Measurements from ENCODE around the gene TIGAR. TPM values are rescaled to one million over a fixed set of nuclear protein-coding genes. Genes with fewer than 3 reads are reported as not detected.

TIGAR gene
- total and polyA plus RNA-seq, 4 donors = 0.56 to 3.3 (median 2.0) TPM

DNA sequence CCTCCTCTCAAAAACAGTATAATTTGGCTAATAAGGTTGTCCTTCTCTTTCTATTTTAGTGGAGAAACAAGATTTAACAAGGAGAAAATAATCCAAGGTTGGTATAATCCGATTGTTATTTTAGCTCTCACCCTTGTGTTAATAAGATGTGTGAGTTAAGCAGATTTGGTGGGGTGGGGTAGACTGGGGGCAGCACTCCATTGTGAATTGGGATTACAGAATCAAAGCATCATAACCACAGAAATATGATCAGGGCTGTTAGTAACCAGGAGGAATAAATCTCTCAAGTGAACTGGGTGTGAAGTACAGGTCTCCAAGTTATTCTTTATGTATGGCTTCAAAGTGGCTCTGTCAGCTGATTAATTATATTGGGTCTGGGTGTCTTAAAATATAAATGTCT, 10.2 kb downstream of the TIGAR start:
- 75% methylated on average over 1 of the region's 1 CpG for WGBS
- H3K27me3 ChIP-seq (ENCODE audit: control insufficient read depth in 4 of 4, insufficient read depth in 4 of 4, low read length in 3 of 4) = no peaks in the 10 kb centered on the region
- no peaks in the 10 kb centered on the region for H3K36me3 ChIP-seq (ENCODE audit: control insufficient read depth in 4 of 4, insufficient read depth in 3 of 4, low read depth in 1 of 4, low read length in 3 of 4)
- H3K4me3 ChIP-seq (ENCODE audit: low read depth in 1 of 3, low read length in 3 of 3) = no peak overlapping the region
- no peak overlapping the region for H3K9ac ChIP-seq (ENCODE audit: low read depth in 1 of 2, low read length in 2 of 2)
- TF ChIP-seq, protein P1, sequence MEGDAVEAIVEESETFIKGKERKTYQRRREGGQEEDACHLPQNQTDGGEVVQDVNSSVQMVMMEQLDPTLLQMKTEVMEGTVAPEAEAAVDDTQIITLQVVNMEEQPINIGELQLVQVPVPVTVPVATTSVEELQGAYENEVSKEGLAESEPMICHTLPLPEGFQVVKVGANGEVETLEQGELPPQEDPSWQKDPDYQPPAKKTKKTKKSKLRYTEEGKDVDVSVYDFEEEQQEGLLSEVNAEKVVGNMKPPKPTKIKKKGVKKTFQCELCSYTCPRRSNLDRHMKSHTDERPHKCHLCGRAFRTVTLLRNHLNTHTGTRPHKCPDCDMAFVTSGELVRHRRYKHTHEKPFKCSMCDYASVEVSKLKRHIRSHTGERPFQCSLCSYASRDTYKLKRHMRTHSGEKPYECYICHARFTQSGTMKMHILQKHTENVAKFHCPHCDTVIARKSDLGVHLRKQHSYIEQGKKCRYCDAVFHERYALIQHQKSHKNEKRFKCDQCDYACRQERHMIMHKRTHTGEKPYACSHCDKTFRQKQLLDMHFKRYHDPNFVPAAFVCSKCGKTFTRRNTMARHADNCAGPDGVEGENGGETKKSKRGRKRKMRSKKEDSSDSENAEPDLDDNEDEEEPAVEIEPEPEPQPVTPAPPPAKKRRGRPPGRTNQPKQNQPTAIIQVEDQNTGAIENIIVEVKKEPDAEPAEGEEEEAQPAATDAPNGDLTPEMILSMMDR (IDR thresholded peaks at IDR 0.05; ENCODE audit: low read depth, low read length, missing input control) = no peak
- TF ChIP-seq, protein P2, sequence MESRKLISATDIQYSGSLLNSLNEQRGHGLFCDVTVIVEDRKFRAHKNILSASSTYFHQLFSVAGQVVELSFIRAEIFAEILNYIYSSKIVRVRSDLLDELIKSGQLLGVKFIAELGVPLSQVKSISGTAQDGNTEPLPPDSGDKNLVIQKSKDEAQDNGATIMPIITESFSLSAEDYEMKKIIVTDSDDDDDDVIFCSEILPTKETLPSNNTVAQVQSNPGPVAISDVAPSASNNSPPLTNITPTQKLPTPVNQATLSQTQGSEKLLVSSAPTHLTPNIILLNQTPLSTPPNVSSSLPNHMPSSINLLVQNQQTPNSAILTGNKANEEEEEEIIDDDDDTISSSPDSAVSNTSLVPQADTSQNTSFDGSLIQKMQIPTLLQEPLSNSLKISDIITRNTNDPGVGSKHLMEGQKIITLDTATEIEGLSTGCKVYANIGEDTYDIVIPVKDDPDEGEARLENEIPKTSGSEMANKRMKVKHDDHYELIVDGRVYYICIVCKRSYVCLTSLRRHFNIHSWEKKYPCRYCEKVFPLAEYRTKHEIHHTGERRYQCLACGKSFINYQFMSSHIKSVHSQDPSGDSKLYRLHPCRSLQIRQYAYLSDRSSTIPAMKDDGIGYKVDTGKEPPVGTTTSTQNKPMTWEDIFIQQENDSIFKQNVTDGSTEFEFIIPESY (IDR thresholded peaks at IDR 0.05) = no peak
- TF ChIP-seq HNF4A (conservative IDR thresholded peaks at IDR 0.05) (no peak), GABPA (IDR thresholded peaks at IDR 0.05 in 1 of 2, conservative IDR thresholded peaks at IDR 0.05 in 1 of 2) (no peak), FOXA2 (IDR thresholded peaks at IDR 0.05) (no peak), FOXA1 (IDR thresholded peaks at IDR 0.05) (no peak), TAF1 (conservative IDR thresholded peaks at IDR 0.05) (no peak), HNF4G (IDR thresholded peaks at IDR 0.05) (no peak), RXRA (IDR thresholded peaks at IDR 0.05) (no peak), JUND (IDR thresholded peaks at IDR 0.05) (no peak), RAD21 (IDR thresholded peaks at IDR 0.05) (no peak), SP1 (IDR thresholded peaks at IDR 0.05) (no peak), EGR1 (IDR thresholded peaks at IDR 0.05; ENCODE audit: low read depth in 2 of 2) (no peak), NR2F2 (IDR thresholded peaks at IDR 0.05) (no peak), YY1 (IDR thresholded peaks at IDR 0.05) (no peak)
- TF ChIP-seq, protein P3, sequence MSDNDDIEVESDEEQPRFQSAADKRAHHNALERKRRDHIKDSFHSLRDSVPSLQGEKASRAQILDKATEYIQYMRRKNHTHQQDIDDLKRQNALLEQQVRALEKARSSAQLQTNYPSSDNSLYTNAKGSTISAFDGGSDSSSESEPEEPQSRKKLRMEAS (IDR thresholded peaks at IDR 0.05) = no peak
- TF ChIP-seq, protein P4, sequence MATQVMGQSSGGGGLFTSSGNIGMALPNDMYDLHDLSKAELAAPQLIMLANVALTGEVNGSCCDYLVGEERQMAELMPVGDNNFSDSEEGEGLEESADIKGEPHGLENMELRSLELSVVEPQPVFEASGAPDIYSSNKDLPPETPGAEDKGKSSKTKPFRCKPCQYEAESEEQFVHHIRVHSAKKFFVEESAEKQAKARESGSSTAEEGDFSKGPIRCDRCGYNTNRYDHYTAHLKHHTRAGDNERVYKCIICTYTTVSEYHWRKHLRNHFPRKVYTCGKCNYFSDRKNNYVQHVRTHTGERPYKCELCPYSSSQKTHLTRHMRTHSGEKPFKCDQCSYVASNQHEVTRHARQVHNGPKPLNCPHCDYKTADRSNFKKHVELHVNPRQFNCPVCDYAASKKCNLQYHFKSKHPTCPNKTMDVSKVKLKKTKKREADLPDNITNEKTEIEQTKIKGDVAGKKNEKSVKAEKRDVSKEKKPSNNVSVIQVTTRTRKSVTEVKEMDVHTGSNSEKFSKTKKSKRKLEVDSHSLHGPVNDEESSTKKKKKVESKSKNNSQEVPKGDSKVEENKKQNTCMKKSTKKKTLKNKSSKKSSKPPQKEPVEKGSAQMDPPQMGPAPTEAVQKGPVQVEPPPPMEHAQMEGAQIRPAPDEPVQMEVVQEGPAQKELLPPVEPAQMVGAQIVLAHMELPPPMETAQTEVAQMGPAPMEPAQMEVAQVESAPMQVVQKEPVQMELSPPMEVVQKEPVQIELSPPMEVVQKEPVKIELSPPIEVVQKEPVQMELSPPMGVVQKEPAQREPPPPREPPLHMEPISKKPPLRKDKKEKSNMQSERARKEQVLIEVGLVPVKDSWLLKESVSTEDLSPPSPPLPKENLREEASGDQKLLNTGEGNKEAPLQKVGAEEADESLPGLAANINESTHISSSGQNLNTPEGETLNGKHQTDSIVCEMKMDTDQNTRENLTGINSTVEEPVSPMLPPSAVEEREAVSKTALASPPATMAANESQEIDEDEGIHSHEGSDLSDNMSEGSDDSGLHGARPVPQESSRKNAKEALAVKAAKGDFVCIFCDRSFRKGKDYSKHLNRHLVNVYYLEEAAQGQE (IDR thresholded peaks at IDR 0.05) = no peak
- TF ChIP-seq, protein P5, sequence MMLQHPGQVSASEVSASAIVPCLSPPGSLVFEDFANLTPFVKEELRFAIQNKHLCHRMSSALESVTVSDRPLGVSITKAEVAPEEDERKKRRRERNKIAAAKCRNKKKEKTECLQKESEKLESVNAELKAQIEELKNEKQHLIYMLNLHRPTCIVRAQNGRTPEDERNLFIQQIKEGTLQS (IDR thresholded peaks at IDR 0.05) = no peak
- DNase-seq (ENCODE audit: low spot score) = no peak
- H3K27ac ChIP-seq (ENCODE audit: low read depth in 1 of 2, low read length in 2 of 2) = no peak overlapping the region
- no peaks in the 10 kb centered on the region for H3K4me1 ChIP-seq (ENCODE audit: control insufficient read depth in 4 of 4, insufficient read depth in 4 of 4, low read length in 3 of 4)
- H3K9me3 ChIP-seq (ENCODE audit: control insufficient read depth in 4 of 4, low read length in 3 of 4) = no peaks in the 10 kb centered on the region
